Uterus (tissue), 2 donors: ENCODE measurements around the gene ATF7IP.

Source experiments
- CTCF ChIP-seq, 4 experiments: fragments of 200-600 bp in 2 of 4; fragments of 450-650 bp in 2 of 4; sonication (generic) in 2 of 4; IDR thresholded peaks; one replicate each; pipeline ENCODE4 v1.5.1; 2016 to 2019; ENCODE audit warnings: antibody characterized with exemption in 4 of 4, mild to moderate bottlenecking in 2 of 4, moderate library complexity in 1 of 4
- POLR2A ChIP-seq, 2 donors: fragments of 450-650 bp; IDR thresholded peaks; one replicate each; pipeline ENCODE4 v1.6.1; 2016; ENCODE audit warnings: antibody characterized with exemption in 2 of 2, mild to moderate bottlenecking in 1 of 2, moderate library complexity in 1 of 2

GRCh38 chr12:14399871-14400270 lies 34.4 kb downstream of the ATF7IP start:
- TF ChIP-seq CTCF (IDR thresholded peaks at IDR 0.05): no peak
- TF ChIP-seq POLR2A (IDR thresholded peaks at IDR 0.05): no peak
